Kidney (tissue), 14 donors: ENCODE measurements around the gene TEDC2. TPM values are rescaled to one million over a fixed set of nuclear protein-coding genes. Genes with fewer than 3 reads are reported as not detected.

Experiments
- DNase-seq, 5 donors: peaks; one replicate each; pipeline ENCODE4 v3.0.0-alpha.2; 2013 to 2020
- FAIRE-seq: peaks from 2 replicates; lab custom pipeline; 2012; peaks lifted over from hg19 to GRCh38; lab: Jason Lieb, UNC
- H3K27ac ChIP-seq, 2 donors: one replicate each; pipeline ENCODE4 v1.7.0; 2013; ENCODE audit warnings: low read depth in 2 of 2, low read length in 2 of 2, inconsistent platforms in 1 of 2
- H3K27me3 ChIP-seq: one replicate; pipeline ENCODE4 v1.7.1; 2013; ENCODE audit warnings: low read length, inconsistent platforms; ENCODE audit not compliant: control insufficient read depth, insufficient read depth
- H3K36me3 ChIP-seq, 3 donors: one replicate each; pipeline versions ENCODE4 v1.7.0 to v1.7.1; 2013; ENCODE audit warnings: low read length in 3 of 3, control low read depth in 1 of 3, inconsistent platforms in 1 of 3; ENCODE audit not compliant: insufficient read depth in 3 of 3, control insufficient read depth in 2 of 3
- H3K4me1 ChIP-seq, 3 donors: one replicate each; pipeline versions ENCODE4 v1.7.0 to v1.7.1; 2013; ENCODE audit warnings: low read length in 3 of 3, inconsistent platforms in 1 of 3, low read depth in 1 of 3; ENCODE audit not compliant: control insufficient read depth in 2 of 3, insufficient read depth in 2 of 3
- H3K4me3 ChIP-seq, 3 donors: one replicate each; pipeline versions ENCODE4 v1.7.0 to v1.8.1; 2013; ENCODE audit warnings: low read length in 3 of 3, control low read depth in 1 of 3, inconsistent platforms in 1 of 3
- H3K9ac ChIP-seq, 3 donors: one replicate each; pipeline versions ENCODE4 v1.7.0 to v1.7.1; 2013; ENCODE audit warnings: low read length in 3 of 3, control low read depth in 1 of 3, inconsistent platforms in 1 of 3
- H3K9me3 ChIP-seq, 3 donors: one replicate each; pipeline versions ENCODE4 v1.7.0 to v1.7.1; 2013; ENCODE audit warnings: low read length in 3 of 3, control low read depth in 1 of 3, inconsistent platforms in 1 of 3; ENCODE audit not compliant: control insufficient read depth in 2 of 3, insufficient read depth in 1 of 3
- CTCF ChIP-seq: IDR thresholded peaks from 3 replicates; pipeline ENCODE4 v1.5.1; 2012; ENCODE audit warnings: mild to moderate bottlenecking, moderate library complexity, borderline replicate concordance; ENCODE audit not compliant: insufficient read depth; ENCODE audit errors: extremely low read depth
- intact Hi-C: fragments of 100-400 bp; cut with DNase I; formaldehyde crosslinking; loops from one replicate; pipeline ENCODE4 v1.11.1; 2022
- microRNA-seq: library from miRNA; unstranded; fragments of <30 nt; microRNA quantifications from one replicate; pipeline ENCODE4 v1.2.0, GENCODE V29; 2020
- polyA plus RNA-seq: library from polyadenylated mRNA; stranded (reverse); fragments of 350-450 nt; fragmentation: Illumina TruSeq; extraction: RNeasy Lipid Tissue Mini Kit (QIAGEN cat#74804); gene quantifications from one replicate; pipeline ENCODE4 v1.2.3, GENCODE V29; 2014; ENCODE audit warnings: low read depth, low replicate concordance; ENCODE audit not compliant: insufficient read depth
- total RNA-seq: library from RNA; stranded (reverse); fragmentation: NEBNext Ultra II Directional; extraction: Animal tissue kit (Norgen Biotek cat#: 25700); gene quantifications from one replicate; pipeline ENCODE4 v1.2.1, GENCODE V29; 2021
- donor health status: control.
- donor health status: control.
- donor health status: control.
- donor health status: control.
- donor health status: control.
- donor health status: DM: yes; HTN: yes; CAD: no.
- donor health status: Normal renal cell carcinoma (clear cell type).

The TEDC2 gene
- total and polyA plus RNA-seq, 2 donors from 2014 or later = 1.4 to 1.7 TPM

DNA sequence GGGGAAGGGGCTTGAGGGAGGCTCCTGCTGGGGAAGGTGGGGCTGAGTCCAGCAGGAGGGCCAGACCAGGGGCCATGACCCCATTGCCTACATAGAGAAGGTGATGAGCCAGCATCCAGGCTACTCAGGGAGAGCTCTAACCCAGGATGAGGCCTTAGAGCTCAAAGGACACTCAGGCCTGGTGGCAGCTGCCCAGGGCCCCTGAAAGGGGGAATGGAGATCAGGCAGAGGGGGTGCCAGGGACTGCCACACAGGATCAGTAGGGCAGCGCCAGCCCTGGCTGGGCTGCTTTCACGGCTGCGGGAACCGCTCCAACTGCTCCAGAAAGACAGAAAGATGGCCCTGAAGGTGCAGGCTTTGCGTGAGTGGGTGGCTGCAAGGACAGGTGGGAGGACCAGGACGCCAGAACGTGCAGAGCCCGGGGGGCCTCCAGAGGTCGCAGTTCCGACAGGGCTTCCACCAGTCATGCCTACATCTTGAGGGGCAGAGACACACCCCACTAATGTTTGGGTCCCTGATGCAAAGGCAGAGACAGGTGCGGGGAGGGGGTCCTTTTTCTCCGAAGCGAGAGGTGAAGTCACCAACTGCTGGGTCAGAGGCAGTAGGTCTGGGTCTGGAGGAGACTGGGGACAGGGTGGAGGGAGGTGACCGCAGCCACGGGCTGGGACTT is 53.0 kb downstream of the TEDC2 start:
- FAIRE-seq = no peak
- peaks cover 0 to 48% (median 20%) of the 10 kb centered on the region in 3 donors for H3K4me1 ChIP-seq
- DNase-seq = peak; percentile 54 to 79 (median 59)
- intact Hi-C loops = no loop called here
- TF ChIP-seq CTCF = no peak
- peak overlapping the region; percentile 33 to 51 (median 46) for H3K4me3 ChIP-seq
- peaks cover 0 to 5% (median 0%) of the 10 kb centered on the region in 3 donors for H3K36me3 ChIP-seq
- H3K9ac ChIP-seq = peak overlapping the region in 1 of 3 donors; percentile 58
- H3K9me3 ChIP-seq = no peaks in the 10 kb centered on the region
- H3K27me3 ChIP-seq = no peaks in the 10 kb centered on the region
- H3K27ac ChIP-seq = peak overlapping the region; percentile 80 to 81

DNA sequence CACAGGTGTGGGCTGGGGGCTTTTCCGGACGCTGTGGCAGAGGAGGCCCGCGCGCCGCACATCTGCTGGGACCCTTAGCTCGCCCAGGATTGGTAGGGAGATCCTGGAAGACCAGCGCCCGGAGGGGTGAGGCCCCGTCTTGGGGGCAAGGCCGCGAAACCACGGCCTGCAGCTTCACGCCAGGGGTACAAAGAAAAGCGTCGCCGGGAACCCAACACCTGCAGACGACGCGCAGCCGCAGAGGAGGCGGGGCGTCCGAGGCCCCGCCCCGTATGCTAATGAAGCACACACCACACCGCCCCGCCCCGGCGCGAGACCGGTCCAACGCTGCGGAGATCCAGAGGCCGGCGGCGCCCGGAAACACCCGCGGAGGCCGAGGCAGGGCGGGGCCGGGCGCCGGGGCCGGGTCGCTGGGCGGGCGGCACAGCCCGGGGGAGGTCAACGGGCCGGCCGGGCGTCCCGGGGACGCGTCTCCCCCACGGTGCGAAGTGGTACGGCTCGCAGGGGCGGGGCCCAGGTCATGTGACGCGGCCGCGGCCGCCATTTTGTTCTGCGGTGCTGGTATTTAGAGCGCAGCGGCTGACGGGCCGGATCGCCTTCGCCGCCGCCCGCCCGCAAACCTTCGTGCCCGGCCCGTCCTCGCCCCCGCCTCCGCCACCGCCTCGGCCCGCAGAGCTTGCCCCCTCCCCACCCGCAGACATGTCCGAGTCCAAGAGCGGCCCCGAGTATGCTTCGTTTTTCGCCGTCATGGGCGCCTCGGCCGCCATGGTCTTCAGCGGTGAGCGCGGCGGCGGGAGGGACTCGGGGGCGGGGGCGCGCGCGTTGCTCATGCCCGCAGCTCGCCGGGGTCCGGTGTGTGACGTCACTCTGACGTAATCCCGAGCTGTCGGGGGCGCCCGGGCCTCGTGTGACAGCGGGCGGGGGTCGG is 53.8 kb downstream of the TEDC2 start, which contains the start of gene ATP6V0C:
Gene ATP6V0C (plus strand): TSS at position 548 of the 928 bp plus-strand sequence. CDS start 152 bp downstream, at position 700.
- H3K36me3 ChIP-seq = peaks cover 0 to 5% (median 0%) of the 10 kb centered on the region in 3 donors
- peak within 1 kb of the TSS; percentile 99 for H3K27ac ChIP-seq
- intact Hi-C loops = no loop called here
- peak within 1 kb of the TSS; percentile 75 to 97 (median 79) for H3K9ac ChIP-seq
- peak within 1 kb of the TSS; percentile 81 to 91 (median 83) for H3K4me3 ChIP-seq
- DNase-seq = peak; percentile 94 to 98 (median 96)
- FAIRE-seq = no peak
- TF ChIP-seq CTCF = no peak
- no peaks in the 10 kb centered on the region for H3K9me3 ChIP-seq
- H3K4me1 ChIP-seq = peaks cover 0 to 54% (median 25%) of the 10 kb centered on the region in 3 donors
- H3K27me3 ChIP-seq = no peaks in the 10 kb centered on the region

Small RNA genes lying within 50 kb of the gene (microRNA-seq; reads per million reads assigned to microRNA genes)
- not detected for gene MIR6767
- gene MIR6768 = not detected

Other genes with a start within 250 kb of the TEDC2 start
- 7.2 TPM for gene BRICD5, start 249.2 kb upstream of the TEDC2 start, total RNA-seq
- gene BRICD5, start 249.2 kb upstream of the TEDC2 start, polyA plus RNA-seq = 8.2 TPM
- gene PGP, start 245.3 kb upstream of the TEDC2 start, total RNA-seq = 13.5 TPM
- gene PGP, start 245.3 kb upstream of the TEDC2 start, polyA plus RNA-seq = 21.2 TPM
- 26.0 TPM for gene E4F1, start 236.5 kb upstream of the TEDC2 start, total RNA-seq
- 13.6 TPM for gene E4F1, start 236.5 kb upstream of the TEDC2 start, polyA plus RNA-seq
- 0.88 TPM for gene DNASE1L2, start 223.7 kb upstream of the TEDC2 start, total RNA-seq
- 0.88 TPM for gene DNASE1L2, start 223.7 kb upstream of the TEDC2 start, polyA plus RNA-seq
- 98.1 TPM for gene ECI1, start 208.5 kb upstream of the TEDC2 start, total RNA-seq
- gene ECI1, start 208.5 kb upstream of the TEDC2 start, polyA plus RNA-seq = 233 TPM
- gene RNPS1, start 192.0 kb upstream of the TEDC2 start, total RNA-seq = 134 TPM
- gene RNPS1, start 192.0 kb upstream of the TEDC2 start, polyA plus RNA-seq = 102 TPM
- 35.5 TPM for gene ABCA3, start 119.4 kb upstream of the TEDC2 start, total RNA-seq
- 5.5 TPM for gene ABCA3, start 119.4 kb upstream of the TEDC2 start, polyA plus RNA-seq
- 2.9 TPM for gene CCNF, start 30.7 kb upstream of the TEDC2 start, total RNA-seq
- gene CCNF, start 30.7 kb upstream of the TEDC2 start, polyA plus RNA-seq = 0.77 TPM
- 0.28 TPM for gene NTN3, start 11.2 kb downstream of the TEDC2 start, total RNA-seq
- gene NTN3, start 11.2 kb downstream of the TEDC2 start, polyA plus RNA-seq = not detected
- 25.7 TPM for gene TBC1D24, start 15.0 kb downstream of the TEDC2 start, total RNA-seq
- 23.9 TPM for gene TBC1D24, start 15.0 kb downstream of the TEDC2 start, polyA plus RNA-seq
- gene ATP6V0C, start 53.8 kb downstream of the TEDC2 start, total RNA-seq = 303 TPM
- 520 TPM for gene ATP6V0C, start 53.8 kb downstream of the TEDC2 start, polyA plus RNA-seq
- gene AMDHD2, start 60.3 kb downstream of the TEDC2 start, total RNA-seq = 52.1 TPM
- gene AMDHD2, start 60.3 kb downstream of the TEDC2 start, polyA plus RNA-seq = 51.8 TPM
- gene CEMP1, start 71.3 kb downstream of the TEDC2 start, total RNA-seq = 0.54 TPM
- not detected for gene CEMP1, start 71.3 kb downstream of the TEDC2 start, polyA plus RNA-seq
- 52.3 TPM for gene PDPK1, start 77.9 kb downstream of the TEDC2 start, total RNA-seq
- 14.3 TPM for gene PDPK1, start 77.9 kb downstream of the TEDC2 start, polyA plus RNA-seq
- 19.9 TPM for gene KCTD5, start 222.4 kb downstream of the TEDC2 start, total RNA-seq
- gene KCTD5, start 222.4 kb downstream of the TEDC2 start, polyA plus RNA-seq = 12.8 TPM